B cell (primary cell): ENCODE measurements around the gene TSSK2. TPM values are rescaled to one million over a fixed set of nuclear protein-coding genes. Genes with fewer than 3 reads are reported as not detected.

Source experiments
- ATAC-seq: fragments of 200-7000 bp; cut with Tn5 transposase; one replicate; pipeline ENCODE4 v1.10.0; 2021; ENCODE audit warnings: low read depth, mild to moderate bottlenecking, moderate number of reproducible peaks, moderate library complexity
- CTCF ChIA-PET: fragments of 350-600 bp; sonication (Branson Sonifier 250); formaldehyde crosslinking; loops from one replicate; lab custom pipeline; 2021; ENCODE audit warnings: antibody characterized with exemption, inconsistent platforms; lab: Charles Lee
- POLR2A ChIA-PET: fragments of 350-600 bp; sonication (Branson Sonifier 250); formaldehyde crosslinking; loops from one replicate; lab custom pipeline; 2021; ENCODE audit warnings: antibody characterized with exemption; lab: Charles Lee
- DNase-seq: peaks from one replicate; pipeline ENCODE4 v3.0.0; 2013
- H2AFZ ChIP-seq: 2 replicates; pipeline ENCODE4 v1.6.1; 2012; ENCODE audit warnings: mild to moderate bottlenecking, low read depth, low read length; ENCODE audit not compliant: insufficient read depth, poor library complexity, severe bottlenecking
- H3K27ac ChIP-seq, 2 donors: 1 replicate in 1 of 2; 2 replicates in 1 of 2; pipeline ENCODE4 v1.5.1; 2012 to 2013; ENCODE audit warnings: low read length in 2 of 2, mild to moderate bottlenecking in 2 of 2, moderate library complexity in 1 of 2
- H3K27me3 ChIP-seq, 4 experiments: fragments of 200-600 bp in 1 of 4; sonication (generic) in 1 of 4; replicated peaks in 1 of 4; 1 replicate in 2 of 4; 2 replicates in 2 of 4; pipeline versions ENCODE4 v1.6.1 to v1.7.0; 2013 to 2016; ENCODE audit warnings: low read length in 3 of 4, mild to moderate bottlenecking in 2 of 4, mixed read lengths in 1 of 4, moderate library complexity in 1 of 4; ENCODE audit not compliant: insufficient read depth in 4 of 4, control insufficient read depth in 3 of 4; ENCODE audit errors: control extremely low read depth in 1 of 4
- H3K36me3 ChIP-seq, 2 experiments: replicated peaks in 1 of 2; 1 replicate in 1 of 2; 2 replicates in 1 of 2; pipeline versions ENCODE4 v1.6.1 to v1.7.1; 2013; ENCODE audit warnings: low read length in 1 of 2; ENCODE audit not compliant: insufficient read depth in 2 of 2, control insufficient read depth in 1 of 2; ENCODE audit errors: control extremely low read depth in 1 of 2, extremely low read depth in 1 of 2
- H3K4me1 ChIP-seq, 2 donors: fragments of 200-600 bp in 1 of 2; sonication (generic) in 1 of 2; 1 replicate in 1 of 2; 2 replicates in 1 of 2; pipeline versions ENCODE4 v1.5.1 to v1.6.1; 2013 to 2017; ENCODE audit warnings: low read length in 2 of 2; ENCODE audit not compliant: control insufficient read depth in 2 of 2, insufficient read depth in 2 of 2
- H3K4me2 ChIP-seq: replicated peaks from 2 replicates; pipeline ENCODE3; 2012; ENCODE audit warnings: mild to moderate bottlenecking, low read depth, low read length; ENCODE audit not compliant: poor library complexity, severe bottlenecking
- H3K4me3 ChIP-seq, 5 experiments: fragments of 200-600 bp in 1 of 5; sonication (generic) in 1 of 5; 1 replicate in 3 of 5; 2 replicates in 2 of 5; pipeline versions ENCODE4 v1.5.1 to v1.7.0; 2011 to 2016; ENCODE audit warnings: low read length in 4 of 5, mild to moderate bottlenecking in 4 of 5, low read depth in 2 of 5, control low read depth in 1 of 5, moderate library complexity in 1 of 5; ENCODE audit not compliant: insufficient read depth in 1 of 5; ENCODE audit errors: control extremely low read depth in 1 of 5, extremely low read depth in 1 of 5
- H3K79me2 ChIP-seq: fragments of 200-600 bp; sonication (generic); one replicate; pipeline ENCODE4 v1.6.0; 2016; ENCODE audit warnings: low read length; ENCODE audit not compliant: control insufficient read depth, insufficient read depth
- H3K9ac ChIP-seq: fragments of 200-600 bp; sonication (generic); 2 replicates; pipeline ENCODE4 v1.6.1; 2017; ENCODE audit warnings: mild to moderate bottlenecking, low read length, moderate library complexity
- H3K9me3 ChIP-seq, 3 donors: one replicate each; pipeline versions ENCODE4 v1.6.1 to v1.7.1; 2013; ENCODE audit warnings: low read length in 2 of 3; ENCODE audit not compliant: control insufficient read depth in 2 of 3, insufficient read depth in 1 of 3; ENCODE audit errors: control extremely low read depth in 1 of 3
- H4K20me1 ChIP-seq: 2 replicates; pipeline ENCODE4 v1.6.0; 2012; ENCODE audit warnings: mild to moderate bottlenecking, low read length; ENCODE audit not compliant: insufficient read depth, control insufficient read depth, poor library complexity, severe bottlenecking
- H3K27ac Mint-ChIP-seq: one replicate; pipeline ENCODE4 v1.8.0; 2021; ENCODE audit warnings: mixed read lengths
- H3K27me3 Mint-ChIP-seq: one replicate; pipeline ENCODE4 v1.8.0; 2021; ENCODE audit warnings: mixed read lengths
- H3K4me1 Mint-ChIP-seq: one replicate; pipeline ENCODE4 v1.8.0; 2021; ENCODE audit warnings: mixed read lengths
- H3K4me3 Mint-ChIP-seq: one replicate; pipeline ENCODE4 v1.8.0; 2021; ENCODE audit warnings: mixed read lengths
- H3K9me3 Mint-ChIP-seq: one replicate; pipeline ENCODE4 v1.8.0; 2022; ENCODE audit warnings: mixed read lengths; ENCODE audit not compliant: insufficient read depth
- CTCF ChIP-seq: fragments of 200-600 bp; IDR thresholded peaks from one replicate; pipeline ENCODE4 v1.8.0; 2022; ENCODE audit warnings: antibody characterized with exemption, mild to moderate bottlenecking
- EZH2 ChIP-seq: IDR thresholded peaks from 2 replicates; pipeline ENCODE4 v1.6.1; 2012; ENCODE audit warnings: borderline replicate concordance, low read depth, mild to moderate bottlenecking, moderate library complexity, low read length; ENCODE audit not compliant: insufficient read depth, poor library complexity, severe bottlenecking
- WGBS: methylation state at CpG from one replicate; pipeline ENCODE4 v1.1.5; 2013; ENCODE audit warnings: missing lambda C conversion rate; ENCODE audit not compliant: insufficient coverage; 5-methylcytosine and 5-hydroxymethylcytosine counted together
- intact Hi-C: fragments of 100-400 bp; cut with micrococcal nuclease; formaldehyde crosslinking; loops from one replicate; pipeline ENCODE4 v1.10.0; 2022
- polyA plus RNA-seq: library from polyadenylated mRNA; depleted of rRNA; stranded (reverse); fragments of >200 nt; gene quantifications from 2 replicates; pipeline ENCODE4 v1.2.3, GENCODE V29; 2012
- total RNA-seq, 2 donors: library from RNA; stranded (reverse); fragments of 120-200 nt in 1 of 2; gene quantifications; 1 replicate in 1 of 2; 2 replicates in 1 of 2; pipeline versions ENCODE4 v1.2.3 to v1.2.4, GENCODE V29; 2013 to 2022

The TSSK2 gene
- total and polyA plus RNA-seq, 2 donors (not counting 1 experiment from before 2014, with no cell fraction given), result 0.15 TPM; not detected in 1

DNA sequence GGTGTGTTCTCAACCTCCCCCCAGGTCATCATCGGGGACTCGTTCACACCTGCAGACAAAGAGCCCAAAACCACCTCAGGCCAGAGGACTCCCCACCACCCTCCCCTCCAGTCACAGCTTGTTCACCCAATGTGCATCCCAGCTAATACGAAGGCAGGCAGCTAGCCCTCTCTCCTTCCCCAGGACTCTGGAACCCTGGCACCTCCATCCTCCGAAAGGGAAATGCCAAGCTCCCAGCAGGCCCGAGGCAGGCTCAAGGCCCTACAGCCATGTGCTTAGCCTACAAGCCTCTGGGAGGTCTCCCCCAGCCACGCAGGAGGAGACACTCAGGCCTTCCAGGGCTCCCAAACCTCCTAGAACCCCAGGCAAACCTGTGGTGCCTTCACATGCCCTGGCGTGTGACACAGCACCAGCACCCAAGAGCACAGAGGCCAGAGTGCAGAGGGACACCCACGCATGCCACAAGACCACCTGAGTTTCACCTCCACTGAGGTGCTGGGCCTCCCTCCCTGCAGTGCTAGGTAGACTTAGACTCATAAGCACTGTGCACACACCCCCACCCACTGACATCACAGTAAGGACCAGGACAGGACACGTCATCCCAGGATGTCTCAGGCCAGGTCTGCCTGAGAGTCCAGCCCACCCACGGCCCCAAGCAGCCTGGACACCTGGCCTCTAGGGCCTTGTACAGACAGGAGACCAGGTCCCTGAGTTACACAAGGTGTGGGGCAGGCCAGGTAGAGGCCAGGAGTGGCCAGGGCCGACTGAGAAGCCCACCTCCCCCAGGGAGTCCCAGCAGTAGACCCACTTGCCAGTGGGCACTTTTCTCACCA is 6.5 kb downstream of the TSSK2 start:
- ChIA-PET CTCF (no interaction called here), POLR2A (no interaction called here)
- no peak for TF ChIP-seq EZH2
- TF ChIP-seq CTCF, result no peak
- intact Hi-C loops, result no loop called here
- Histone ChIP-seq H4K20me1 (peaks cover 11% of the 10 kb centered on the region), H3K4me2 (no peak overlapping the region), H3K79me2 (peaks cover 8% of the 10 kb centered on the region), H3K9ac (no peak overlapping the region), H3K27me3 (no peaks in the 10 kb centered on the region), H3K27ac (no peak overlapping the region), H3K9me3 (no peaks in the 10 kb centered on the region), H3K4me1 (no peaks in the 10 kb centered on the region), H2AFZ (no peak overlapping the region), H3K36me3 (peaks cover 2 to 75% of the 10 kb centered on the region in 2 experiments), H3K4me3 (no peak overlapping the region)
- no peak for DNase-seq
- ATAC-seq, result no peak
- Mint-ChIP-seq H3K27me3 (no peaks in the 10 kb centered on the region), H3K4me3 (no peak overlapping the region), H3K4me1 (no peaks in the 10 kb centered on the region), H3K27ac (no peak overlapping the region), H3K9me3 (no peaks in the 10 kb centered on the region)
- 97% methylated on average over 11 of the region's 11 CpGs for WGBS

DNA sequence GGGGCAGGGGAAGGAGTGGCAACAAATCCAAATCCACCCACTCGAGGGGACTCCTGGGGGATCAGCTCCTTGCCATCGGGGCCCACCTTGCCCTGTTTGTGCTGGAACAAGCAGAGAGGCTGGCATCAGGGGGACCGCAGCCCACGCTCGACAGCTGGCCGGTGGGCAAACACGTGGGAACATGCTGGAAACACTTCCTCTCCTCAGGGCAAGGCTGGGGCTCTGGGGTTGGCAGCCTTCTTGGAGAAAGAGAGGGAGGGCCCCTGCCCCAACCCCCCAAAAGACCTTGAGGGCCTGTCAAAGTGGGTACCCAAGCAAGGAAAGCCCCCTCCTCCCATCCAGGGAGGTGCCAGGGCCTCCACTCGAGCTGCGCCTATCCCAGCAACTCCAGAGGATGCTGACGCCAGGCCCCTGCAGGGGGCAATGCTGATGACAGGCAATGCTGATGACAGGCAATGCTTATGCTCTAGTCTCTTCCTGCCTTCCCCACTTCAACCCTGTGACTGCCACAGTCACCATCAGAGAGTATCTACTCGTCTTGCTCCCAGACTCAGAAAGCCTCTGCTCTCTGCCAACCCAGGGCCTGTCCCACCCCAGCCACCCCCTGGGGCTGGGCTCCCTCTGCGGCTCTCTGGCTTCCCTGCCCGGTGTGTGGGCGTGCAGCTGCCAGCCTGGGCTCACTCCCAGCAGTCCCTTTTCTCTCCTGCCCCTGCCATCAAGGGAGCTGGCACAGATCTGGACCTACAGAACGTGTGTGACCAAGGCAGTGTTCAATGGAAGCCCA is 7.3 kb downstream of the TSSK2 start:
- Histone ChIP-seq H3K27me3 (no peaks in the 10 kb centered on the region), H2AFZ (no peak overlapping the region), H3K79me2 (peaks cover 15% of the 10 kb centered on the region), H3K36me3 (peaks cover 2 to 68% of the 10 kb centered on the region in 2 experiments), H3K4me2 (no peak overlapping the region), H3K4me1 (peaks cover 0 to 4% of the 10 kb centered on the region in 2 donors), H3K4me3 (no peak overlapping the region), H3K27ac (no peak overlapping the region), H3K9ac (no peak overlapping the region), H4K20me1 (peaks cover 11% of the 10 kb centered on the region), H3K9me3 (no peaks in the 10 kb centered on the region)
- DNase-seq (no peak), ATAC-seq (no peak)
- ChIA-PET CTCF (interaction anchor here (0.6 kb wide), 1 partner anchor 563 kb away, joined by 3 read pairs; no protein-coding TSS in a partner anchor), POLR2A (no interaction called here)
- TF ChIP-seq CTCF (no peak), EZH2 (no peak)
- intact Hi-C loops, result no loop called here
- Mint-ChIP-seq H3K4me1 (peaks cover 2% of the 10 kb centered on the region), H3K27ac (no peak overlapping the region), H3K27me3 (no peaks in the 10 kb centered on the region), H3K4me3 (no peak overlapping the region), H3K9me3 (no peaks in the 10 kb centered on the region)
- WGBS, result 98% methylated on average over 9 of the region's 15 CpGs
